B cell (primary cell): ENCODE measurements around the gene PLXNB1. TPM values are rescaled to one million over a fixed set of nuclear protein-coding genes. Genes with fewer than 3 reads are reported as not detected.

Experiments used
- ATAC-seq: fragments of 200-7000 bp; cut with Tn5 transposase; one replicate; pipeline ENCODE4 v1.10.0; 2021; ENCODE audit warnings: low read depth, mild to moderate bottlenecking, moderate number of reproducible peaks, moderate library complexity
- CTCF ChIA-PET: fragments of 350-600 bp; sonication (Branson Sonifier 250); formaldehyde crosslinking; loops from one replicate; lab custom pipeline; 2021; ENCODE audit warnings: antibody characterized with exemption, inconsistent platforms; lab: Charles Lee
- POLR2A ChIA-PET: fragments of 350-600 bp; sonication (Branson Sonifier 250); formaldehyde crosslinking; loops from one replicate; lab custom pipeline; 2021; ENCODE audit warnings: antibody characterized with exemption; lab: Charles Lee
- DNase-seq: peaks from one replicate; pipeline ENCODE4 v3.0.0; 2013
- H2AFZ ChIP-seq: 2 replicates; pipeline ENCODE4 v1.6.1; 2012; ENCODE audit warnings: mild to moderate bottlenecking, low read depth, low read length; ENCODE audit not compliant: insufficient read depth, poor library complexity, severe bottlenecking
- H3K27ac ChIP-seq, 2 donors: 1 replicate in 1 of 2; 2 replicates in 1 of 2; pipeline ENCODE4 v1.5.1; 2012 to 2013; ENCODE audit warnings: low read length in 2 of 2, mild to moderate bottlenecking in 2 of 2, moderate library complexity in 1 of 2
- H3K27me3 ChIP-seq, 4 experiments: fragments of 200-600 bp in 1 of 4; sonication (generic) in 1 of 4; replicated peaks in 1 of 4; 1 replicate in 2 of 4; 2 replicates in 2 of 4; pipeline versions ENCODE4 v1.6.1 to v1.7.0; 2013 to 2016; ENCODE audit warnings: low read length in 3 of 4, mild to moderate bottlenecking in 2 of 4, mixed read lengths in 1 of 4, moderate library complexity in 1 of 4; ENCODE audit not compliant: insufficient read depth in 4 of 4, control insufficient read depth in 3 of 4; ENCODE audit errors: control extremely low read depth in 1 of 4
- H3K36me3 ChIP-seq, 2 experiments: replicated peaks in 1 of 2; 1 replicate in 1 of 2; 2 replicates in 1 of 2; pipeline versions ENCODE4 v1.6.1 to v1.7.1; 2013; ENCODE audit warnings: low read length in 1 of 2; ENCODE audit not compliant: insufficient read depth in 2 of 2, control insufficient read depth in 1 of 2; ENCODE audit errors: control extremely low read depth in 1 of 2, extremely low read depth in 1 of 2
- H3K4me1 ChIP-seq, 2 donors: fragments of 200-600 bp in 1 of 2; sonication (generic) in 1 of 2; 1 replicate in 1 of 2; 2 replicates in 1 of 2; pipeline versions ENCODE4 v1.5.1 to v1.6.1; 2013 to 2017; ENCODE audit warnings: low read length in 2 of 2; ENCODE audit not compliant: control insufficient read depth in 2 of 2, insufficient read depth in 2 of 2
- H3K4me2 ChIP-seq: replicated peaks from 2 replicates; pipeline ENCODE3; 2012; ENCODE audit warnings: mild to moderate bottlenecking, low read depth, low read length; ENCODE audit not compliant: poor library complexity, severe bottlenecking
- H3K4me3 ChIP-seq, 5 experiments: fragments of 200-600 bp in 1 of 5; sonication (generic) in 1 of 5; 1 replicate in 3 of 5; 2 replicates in 2 of 5; pipeline versions ENCODE4 v1.5.1 to v1.7.0; 2011 to 2016; ENCODE audit warnings: low read length in 4 of 5, mild to moderate bottlenecking in 4 of 5, low read depth in 2 of 5, control low read depth in 1 of 5, moderate library complexity in 1 of 5; ENCODE audit not compliant: insufficient read depth in 1 of 5; ENCODE audit errors: control extremely low read depth in 1 of 5, extremely low read depth in 1 of 5
- H3K79me2 ChIP-seq: fragments of 200-600 bp; sonication (generic); one replicate; pipeline ENCODE4 v1.6.0; 2016; ENCODE audit warnings: low read length; ENCODE audit not compliant: control insufficient read depth, insufficient read depth
- H3K9ac ChIP-seq: fragments of 200-600 bp; sonication (generic); 2 replicates; pipeline ENCODE4 v1.6.1; 2017; ENCODE audit warnings: mild to moderate bottlenecking, low read length, moderate library complexity
- H3K9me3 ChIP-seq, 3 donors: one replicate each; pipeline versions ENCODE4 v1.6.1 to v1.7.1; 2013; ENCODE audit warnings: low read length in 2 of 3; ENCODE audit not compliant: control insufficient read depth in 2 of 3, insufficient read depth in 1 of 3; ENCODE audit errors: control extremely low read depth in 1 of 3
- H4K20me1 ChIP-seq: 2 replicates; pipeline ENCODE4 v1.6.0; 2012; ENCODE audit warnings: mild to moderate bottlenecking, low read length; ENCODE audit not compliant: insufficient read depth, control insufficient read depth, poor library complexity, severe bottlenecking
- H3K27ac Mint-ChIP-seq: one replicate; pipeline ENCODE4 v1.8.0; 2021; ENCODE audit warnings: mixed read lengths
- H3K27me3 Mint-ChIP-seq: one replicate; pipeline ENCODE4 v1.8.0; 2021; ENCODE audit warnings: mixed read lengths
- H3K4me1 Mint-ChIP-seq: one replicate; pipeline ENCODE4 v1.8.0; 2021; ENCODE audit warnings: mixed read lengths
- H3K4me3 Mint-ChIP-seq: one replicate; pipeline ENCODE4 v1.8.0; 2021; ENCODE audit warnings: mixed read lengths
- H3K9me3 Mint-ChIP-seq: one replicate; pipeline ENCODE4 v1.8.0; 2022; ENCODE audit warnings: mixed read lengths; ENCODE audit not compliant: insufficient read depth
- EZH2 ChIP-seq: IDR thresholded peaks from 2 replicates; pipeline ENCODE4 v1.6.1; 2012; ENCODE audit warnings: borderline replicate concordance, low read depth, mild to moderate bottlenecking, moderate library complexity, low read length; ENCODE audit not compliant: insufficient read depth, poor library complexity, severe bottlenecking
- WGBS: methylation state at CpG from one replicate; pipeline ENCODE4 v1.1.5; 2013; ENCODE audit warnings: missing lambda C conversion rate; ENCODE audit not compliant: insufficient coverage; 5-methylcytosine and 5-hydroxymethylcytosine counted together
- intact Hi-C: fragments of 100-400 bp; cut with micrococcal nuclease; formaldehyde crosslinking; loops from one replicate; pipeline ENCODE4 v1.10.0; 2022
- polyA plus RNA-seq: library from polyadenylated mRNA; depleted of rRNA; stranded (reverse); fragments of >200 nt; gene quantifications from 2 replicates; pipeline ENCODE4 v1.2.3, GENCODE V29; 2012
- total RNA-seq, 2 donors: library from RNA; stranded (reverse); fragments of 120-200 nt in 1 of 2; gene quantifications; 1 replicate in 1 of 2; 2 replicates in 1 of 2; pipeline versions ENCODE4 v1.2.3 to v1.2.4, GENCODE V29; 2013 to 2022
- TF ChIP-seq, protein P1 (sequence below): fragments of 200-600 bp; IDR thresholded peaks from one replicate; pipeline ENCODE4 v1.8.0; 2022; ENCODE audit warnings: antibody characterized with exemption, mild to moderate bottlenecking

PLXNB1 gene
- total and polyA plus RNA-seq, 2 donors (not counting 1 experiment from before 2014, with no cell fraction given): 0.95 to 5.0 TPM

DNA sequence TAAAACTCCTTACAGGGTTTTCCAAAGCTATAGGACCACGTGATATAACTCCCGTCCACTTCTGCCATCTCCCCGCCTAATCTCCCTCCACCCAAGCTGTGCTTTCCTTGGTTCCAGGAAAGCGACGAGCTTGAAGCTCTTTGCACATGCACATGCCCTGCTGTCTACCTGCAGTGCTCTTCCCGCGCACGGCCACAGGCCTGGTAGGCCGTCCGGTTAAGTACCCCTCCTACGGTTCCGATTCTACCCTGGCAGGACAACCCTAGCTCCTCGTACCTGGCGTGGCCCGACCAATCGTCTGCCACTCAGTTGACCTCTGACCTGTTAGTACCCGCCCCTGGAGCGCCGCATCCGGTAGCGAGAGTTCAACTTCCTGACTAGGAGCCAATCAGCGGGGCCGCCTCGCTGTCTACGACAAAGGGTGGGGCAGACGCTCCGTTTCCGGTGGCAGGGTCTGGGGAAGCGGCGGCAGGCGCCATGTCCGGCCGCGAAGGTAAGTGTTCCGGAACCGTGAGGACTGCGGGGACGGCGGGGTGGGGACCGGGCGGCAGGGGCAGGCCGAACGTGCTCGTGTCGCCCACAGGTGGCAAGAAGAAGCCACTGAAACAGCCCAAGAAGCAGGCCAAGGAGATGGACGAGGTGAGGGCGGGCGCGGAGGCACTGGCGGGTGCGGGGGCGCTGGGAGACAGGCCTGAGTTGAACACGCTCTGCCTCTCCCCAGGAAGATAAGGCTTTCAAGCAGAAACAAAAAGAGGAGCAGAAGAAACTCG, 10.1 kb upstream of the PLXNB1 start, which contains the start of the genes CCDC51 and TMA7:
TSS of gene CCDC51 (minus strand) at position 300 of the 770 bp plus-strand sequence. CDS start 4,991 bp downstream, outside the sequence.
TSS of gene TMA7 (plus strand) at position 438 of the 770 bp plus-strand sequence. CDS start at position 478, 40 bp downstream.
- Histone ChIP-seq H3K36me3 (peaks cover 0 to 30% of the 10 kb centered on the region in 2 experiments), H3K9me3 (no peaks in the 10 kb centered on the region), H4K20me1 (peaks cover 12% of the 10 kb centered on the region), H3K27me3 (no peaks in the 10 kb centered on the region), H3K4me1 (peaks cover 19 to 27% of the 10 kb centered on the region in 2 donors), H3K4me2 (peak within 1 kb of the TSS; percentile 89), H3K27ac (peak within 1 kb of the TSS; percentile 85), H3K79me2 (peaks cover 47% of the 10 kb centered on the region), H3K4me3 (peak within 1 kb of the TSS; percentile 83 to 94 (median 91)), H3K9ac (peak within 1 kb of the TSS; percentile 90), H2AFZ (peak within 1 kb of the TSS; percentile 90)
- TF ChIP-seq, protein P1, sequence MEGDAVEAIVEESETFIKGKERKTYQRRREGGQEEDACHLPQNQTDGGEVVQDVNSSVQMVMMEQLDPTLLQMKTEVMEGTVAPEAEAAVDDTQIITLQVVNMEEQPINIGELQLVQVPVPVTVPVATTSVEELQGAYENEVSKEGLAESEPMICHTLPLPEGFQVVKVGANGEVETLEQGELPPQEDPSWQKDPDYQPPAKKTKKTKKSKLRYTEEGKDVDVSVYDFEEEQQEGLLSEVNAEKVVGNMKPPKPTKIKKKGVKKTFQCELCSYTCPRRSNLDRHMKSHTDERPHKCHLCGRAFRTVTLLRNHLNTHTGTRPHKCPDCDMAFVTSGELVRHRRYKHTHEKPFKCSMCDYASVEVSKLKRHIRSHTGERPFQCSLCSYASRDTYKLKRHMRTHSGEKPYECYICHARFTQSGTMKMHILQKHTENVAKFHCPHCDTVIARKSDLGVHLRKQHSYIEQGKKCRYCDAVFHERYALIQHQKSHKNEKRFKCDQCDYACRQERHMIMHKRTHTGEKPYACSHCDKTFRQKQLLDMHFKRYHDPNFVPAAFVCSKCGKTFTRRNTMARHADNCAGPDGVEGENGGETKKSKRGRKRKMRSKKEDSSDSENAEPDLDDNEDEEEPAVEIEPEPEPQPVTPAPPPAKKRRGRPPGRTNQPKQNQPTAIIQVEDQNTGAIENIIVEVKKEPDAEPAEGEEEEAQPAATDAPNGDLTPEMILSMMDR: peak; percentile 37
- TF ChIP-seq EZH2: no peak
- DNase-seq (peak; percentile 98), ATAC-seq (peak; percentile 94)
- H3K9me3 Mint-ChIP-seq: no peaks in the 10 kb centered on the region
- H3K4me3 Mint-ChIP-seq: peak within 1 kb of the TSS; percentile 97
- under 1% methylated on average over 54 of the region's 54 CpGs for WGBS
- ChIA-PET CTCF (interaction anchor here (0.5 to 13.4 kb wide), 19 partner anchors 9 to 208 kb away, joined by 3 to 330 read pairs (median 4); partner anchors contain the start of genes NME6, PFKFB4, PLXNB1 and ZNF589), POLR2A (interaction anchor here (0.6 to 1.9 kb wide), 10 partner anchors 10 to 1250 kb away, joined by 3 to 22 read pairs (median 3); partner anchors contain the start of genes PLXNB1 and ZNF589)
- H3K4me1 Mint-ChIP-seq: peaks cover 35% of the 10 kb centered on the region
- no peaks in the 10 kb centered on the region for H3K27me3 Mint-ChIP-seq
- intact Hi-C loops: loop anchor here (1.0 to 10.0 kb wide), 4 partner anchors 33 to 253 kb away; partner anchors contain the start of genes CDC25A and NME6
- peak within 1 kb of the TSS; percentile 92 for H3K27ac Mint-ChIP-seq
